GM10266 (cell line): ENCODE data around the gene TULP1.
"Not testable (repeated sequence)": the region's sequence is repeated elsewhere in the genome, so short reads cannot be mapped to it uniquely, and the experiment has no call there.

Experiments
- DNase-seq: peaks from one replicate; pipeline ENCODE4 v3.0.0; 2012; ENCODE audit errors: extremely low spot score
- CTCF ChIP-seq: IDR thresholded peaks from 2 replicates; pipeline ENCODE4 v1.5.1; 2012; ENCODE audit warnings: mild to moderate bottlenecking, low read depth; ENCODE audit not compliant: control insufficient read depth, insufficient read depth; ENCODE audit errors: missing control alignments

Gene TULP1

GRCh38 chr6:35552285-35552917, 39.7 kb upstream of the TULP1 start:
- peak; percentile 16 for DNase-seq
- TF ChIP-seq CTCF: peak; percentile 70

- no peak for DNase-seq
- no peak for TF ChIP-seq CTCF
Observed at GRCh38 chr6:35550437-35550836, 37.7 kb upstream of the TULP1 start.

- no peak for DNase-seq
- TF ChIP-seq CTCF: no peak
Observed at GRCh38 chr6:35547676-35548075, 35.0 kb upstream of the TULP1 start.

- no peak for DNase-seq
- TF ChIP-seq CTCF: no peak
Observed at GRCh38 chr6:35544769-35545361, 32.2 kb upstream of the TULP1 start.

GRCh38 chr6:35543459-35544193, 30.9 kb upstream of the TULP1 start:
- no peak for TF ChIP-seq CTCF
- DNase-seq: no peak

- no peak for DNase-seq
- TF ChIP-seq CTCF: no peak
Observed at GRCh38 chr6:35541836-35542235, 29.1 kb upstream of the TULP1 start.

GRCh38 chr6:35539223-35539622, 26.5 kb upstream of the TULP1 start:
- TF ChIP-seq CTCF: no peak
- no peak for DNase-seq

GRCh38 chr6:35535847-35536246, 23.2 kb upstream of the TULP1 start:
- not testable (repeated sequence) for DNase-seq
